Right lobe of liver (tissue), 4 donors: ENCODE data around the gene YTHDC1.

Experiments
- POLR2A ChIP-seq: fragments of 450-650 bp; IDR thresholded peaks from one replicate; pipeline ENCODE4 v1.6.1; 2017; ENCODE audit warnings: antibody characterized with exemption, mild to moderate bottlenecking
- TF ChIP-seq, protein P1 (sequence below), 4 donors: fragments of 200-600 bp in 3 of 4; fragments of 450-650 bp in 1 of 4; IDR thresholded peaks; one replicate each; pipeline versions ENCODE4 v1.5.1 to v1.8.0; 2016 to 2022; ENCODE audit warnings: antibody characterized with exemption in 4 of 4, mild to moderate bottlenecking in 2 of 4
- donor health status: DM: no; HTN: no; CAD: no.
- donor health status: DM: no; HTN: no; CAD: no.
- donor health status: DM: no; HTN: yes; CAD: no.

DNA sequence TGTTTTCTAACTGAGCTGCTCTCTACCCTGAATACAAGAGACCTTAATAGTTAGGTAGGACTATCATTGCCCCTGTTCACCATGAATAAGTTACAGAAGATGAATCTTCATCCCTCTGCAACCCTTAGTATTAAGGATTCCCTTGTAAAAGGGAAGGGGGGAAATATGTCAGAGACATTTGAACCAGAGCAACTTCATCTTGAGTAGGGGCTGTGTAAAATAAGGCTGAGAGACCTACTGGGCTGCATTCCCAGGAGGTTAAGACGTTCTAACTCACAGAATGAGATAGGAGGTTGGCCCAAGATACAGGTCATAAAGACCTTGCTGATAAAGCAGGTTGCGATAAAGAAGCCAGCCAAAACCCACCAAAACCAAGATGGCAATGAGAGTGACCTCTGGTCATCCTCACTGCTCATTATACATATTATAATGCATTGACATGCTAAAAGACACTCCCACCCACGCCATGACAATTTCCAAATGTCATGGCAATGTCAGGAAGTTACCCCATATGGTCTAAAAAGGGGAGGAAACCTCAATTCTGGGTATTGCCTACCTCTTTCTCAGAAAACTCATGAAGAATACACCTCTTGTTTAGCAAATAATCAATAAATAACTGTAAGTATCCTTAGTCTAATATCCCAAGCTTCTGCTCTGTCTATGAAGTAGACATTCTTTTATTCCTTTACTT, 84.9 kb downstream of the YTHDC1 start:
- TF ChIP-seq, protein P1, sequence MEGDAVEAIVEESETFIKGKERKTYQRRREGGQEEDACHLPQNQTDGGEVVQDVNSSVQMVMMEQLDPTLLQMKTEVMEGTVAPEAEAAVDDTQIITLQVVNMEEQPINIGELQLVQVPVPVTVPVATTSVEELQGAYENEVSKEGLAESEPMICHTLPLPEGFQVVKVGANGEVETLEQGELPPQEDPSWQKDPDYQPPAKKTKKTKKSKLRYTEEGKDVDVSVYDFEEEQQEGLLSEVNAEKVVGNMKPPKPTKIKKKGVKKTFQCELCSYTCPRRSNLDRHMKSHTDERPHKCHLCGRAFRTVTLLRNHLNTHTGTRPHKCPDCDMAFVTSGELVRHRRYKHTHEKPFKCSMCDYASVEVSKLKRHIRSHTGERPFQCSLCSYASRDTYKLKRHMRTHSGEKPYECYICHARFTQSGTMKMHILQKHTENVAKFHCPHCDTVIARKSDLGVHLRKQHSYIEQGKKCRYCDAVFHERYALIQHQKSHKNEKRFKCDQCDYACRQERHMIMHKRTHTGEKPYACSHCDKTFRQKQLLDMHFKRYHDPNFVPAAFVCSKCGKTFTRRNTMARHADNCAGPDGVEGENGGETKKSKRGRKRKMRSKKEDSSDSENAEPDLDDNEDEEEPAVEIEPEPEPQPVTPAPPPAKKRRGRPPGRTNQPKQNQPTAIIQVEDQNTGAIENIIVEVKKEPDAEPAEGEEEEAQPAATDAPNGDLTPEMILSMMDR (IDR thresholded peaks at IDR 0.05) = no peak
- TF ChIP-seq POLR2A = no peak
